GM12873 (cell line): Measurements from ENCODE around the gene LGI2.

Source experiments
- TF ChIP-seq, protein P1 (sequence below): IDR thresholded peaks from 2 replicates; pipeline ENCODE4 v1.5.1; 2012; ENCODE audit warnings: low read depth, mild to moderate bottlenecking, moderate library complexity, low read length, control low read depth; ENCODE audit not compliant: insufficient read depth; ENCODE audit errors: missing control alignments

LGI2 gene

DNA sequence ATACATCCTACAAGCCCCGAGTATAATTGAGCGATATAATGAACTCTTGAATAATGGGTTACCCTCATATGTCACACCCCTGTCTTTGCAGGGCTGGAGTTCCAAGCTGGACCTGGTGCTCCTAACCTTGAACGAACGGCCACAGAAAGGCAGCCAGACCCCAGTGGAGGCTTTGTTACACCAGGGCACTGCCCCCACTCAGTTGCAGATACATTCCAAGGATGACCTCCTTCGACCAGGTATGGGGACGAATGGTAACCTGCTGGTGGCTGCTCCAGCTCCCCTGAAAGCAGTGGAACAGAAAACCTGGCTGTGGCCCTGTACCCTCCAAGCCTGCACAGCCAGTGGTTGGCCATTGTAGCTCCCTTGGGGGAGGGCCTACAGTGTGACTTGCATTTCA lies 61.3 kb downstream of the LGI2 start:
- TF ChIP-seq, protein P1, sequence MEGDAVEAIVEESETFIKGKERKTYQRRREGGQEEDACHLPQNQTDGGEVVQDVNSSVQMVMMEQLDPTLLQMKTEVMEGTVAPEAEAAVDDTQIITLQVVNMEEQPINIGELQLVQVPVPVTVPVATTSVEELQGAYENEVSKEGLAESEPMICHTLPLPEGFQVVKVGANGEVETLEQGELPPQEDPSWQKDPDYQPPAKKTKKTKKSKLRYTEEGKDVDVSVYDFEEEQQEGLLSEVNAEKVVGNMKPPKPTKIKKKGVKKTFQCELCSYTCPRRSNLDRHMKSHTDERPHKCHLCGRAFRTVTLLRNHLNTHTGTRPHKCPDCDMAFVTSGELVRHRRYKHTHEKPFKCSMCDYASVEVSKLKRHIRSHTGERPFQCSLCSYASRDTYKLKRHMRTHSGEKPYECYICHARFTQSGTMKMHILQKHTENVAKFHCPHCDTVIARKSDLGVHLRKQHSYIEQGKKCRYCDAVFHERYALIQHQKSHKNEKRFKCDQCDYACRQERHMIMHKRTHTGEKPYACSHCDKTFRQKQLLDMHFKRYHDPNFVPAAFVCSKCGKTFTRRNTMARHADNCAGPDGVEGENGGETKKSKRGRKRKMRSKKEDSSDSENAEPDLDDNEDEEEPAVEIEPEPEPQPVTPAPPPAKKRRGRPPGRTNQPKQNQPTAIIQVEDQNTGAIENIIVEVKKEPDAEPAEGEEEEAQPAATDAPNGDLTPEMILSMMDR, result no peak

DNA sequence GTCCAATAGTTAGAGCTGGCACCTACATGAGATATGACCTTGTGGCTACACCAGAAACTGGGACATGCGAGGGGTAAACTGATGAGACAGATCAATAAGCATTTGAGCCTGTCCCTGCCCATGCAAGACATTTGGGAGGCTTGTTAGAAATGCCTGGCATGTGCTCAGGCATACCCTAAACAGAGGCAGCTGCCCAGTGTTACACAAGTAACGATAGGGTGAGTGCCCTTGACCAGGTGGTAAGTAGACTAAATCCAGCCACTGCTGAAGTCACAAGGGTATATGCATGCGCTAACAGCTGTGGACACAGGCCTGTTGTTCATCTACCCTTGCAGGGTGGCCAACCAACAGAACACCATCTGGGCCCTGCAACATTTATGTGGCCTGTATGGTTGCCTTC lies 61.8 kb downstream of the LGI2 start:
- TF ChIP-seq, protein P1, result no peak

- TF ChIP-seq, protein P1, result no peak
Measured at GRCh38 chr4:24968278-24968677, 62.5 kb downstream of the LGI2 start.

DNA sequence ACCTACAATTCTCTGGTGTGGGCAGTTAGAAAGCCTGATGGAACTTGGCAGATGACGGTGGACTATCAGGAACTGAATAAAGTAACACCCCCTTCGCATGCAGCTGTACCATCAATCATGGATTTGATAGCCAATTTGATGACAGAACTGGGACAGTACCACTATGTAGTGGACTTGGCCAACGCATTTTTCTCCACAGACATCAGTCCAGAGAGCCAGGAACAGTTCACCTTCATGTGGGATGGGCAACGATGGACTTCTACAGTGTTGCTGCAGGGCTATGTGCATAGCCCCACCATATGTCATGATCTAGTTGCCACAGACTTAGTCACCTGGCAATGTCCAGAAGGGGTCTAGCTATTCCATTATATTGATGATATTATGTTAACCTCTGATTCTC lies 63.4 kb downstream of the LGI2 start:
- TF ChIP-seq, protein P1, result no peak

DNA sequence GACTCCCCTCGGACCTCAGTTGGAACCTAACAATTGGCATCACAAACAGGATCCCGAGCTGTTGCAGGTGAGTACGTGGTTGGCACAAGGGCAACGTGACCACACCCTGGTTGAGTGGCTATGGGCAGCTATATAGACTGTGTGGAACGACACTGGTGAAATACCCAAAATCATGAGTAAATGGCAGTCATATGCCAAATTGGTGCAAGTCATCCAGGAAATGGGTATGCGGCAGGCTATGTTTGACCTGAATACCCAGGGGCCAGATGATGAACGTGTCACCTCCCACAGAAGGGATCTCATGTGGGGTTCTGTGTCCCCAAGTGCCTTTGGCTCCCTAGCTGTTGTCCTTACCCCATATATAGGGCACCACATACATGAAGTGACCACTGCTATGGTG lies 64.7 kb downstream of the LGI2 start:
- TF ChIP-seq, protein P1, result no peak

DNA sequence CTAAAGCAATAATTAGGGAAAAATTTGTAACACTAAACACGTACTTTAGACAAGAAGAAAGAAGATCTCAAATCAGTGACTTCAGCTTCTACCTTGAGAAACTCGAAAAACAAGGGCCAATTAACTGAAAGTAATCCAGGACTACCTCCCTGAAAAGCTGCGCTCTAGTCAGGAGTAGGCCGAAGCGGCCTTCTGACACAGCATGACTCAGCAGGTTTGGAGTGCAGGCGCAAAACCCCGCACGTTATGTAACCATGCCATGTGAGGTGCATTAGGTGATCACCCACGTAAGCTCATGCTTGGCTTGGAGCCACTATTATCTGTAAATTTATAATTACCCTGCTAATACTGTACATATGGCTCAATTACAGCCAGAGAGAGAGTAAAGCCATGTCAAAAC lies 65.1 kb downstream of the LGI2 start:
- TF ChIP-seq, protein P1, result no peak

DNA sequence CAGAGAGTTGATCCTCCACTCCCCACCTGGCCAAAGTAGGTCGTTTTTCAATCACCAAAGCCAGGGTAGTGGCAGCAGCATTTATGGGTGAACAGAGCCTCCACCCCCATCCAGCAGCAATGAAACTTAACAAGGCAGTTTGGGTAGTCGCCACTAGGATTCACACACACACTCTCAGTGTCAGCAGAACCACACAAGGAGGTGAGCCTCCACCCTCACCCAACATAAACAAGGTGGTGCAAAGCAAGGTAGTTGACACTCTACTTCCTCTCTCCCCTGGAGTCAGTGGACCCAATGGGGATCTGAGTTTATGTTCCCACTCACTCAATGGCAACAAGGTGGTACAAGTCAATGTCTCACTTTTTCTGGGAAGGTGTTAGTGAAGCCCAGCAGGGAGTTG lies 67.5 kb downstream of the LGI2 start:
- TF ChIP-seq, protein P1, result no peak

- TF ChIP-seq, protein P1, result no peak
Measured at GRCh38 chr4:24957886-24958285, 72.9 kb downstream of the LGI2 start.
